ENCODE data around the gene WDR90. TPM values are rescaled to one million over a fixed set of nuclear protein-coding genes. Genes with fewer than 3 reads are reported as not detected.

Gene WDR90
- total and polyA plus RNA-seq, 10 of the 15 experiments (the other 5 are each of a cell fraction or from before 2014, with no cell fraction given), result 2.0 to 65.0 (median 16.7) TPM

DNA sequence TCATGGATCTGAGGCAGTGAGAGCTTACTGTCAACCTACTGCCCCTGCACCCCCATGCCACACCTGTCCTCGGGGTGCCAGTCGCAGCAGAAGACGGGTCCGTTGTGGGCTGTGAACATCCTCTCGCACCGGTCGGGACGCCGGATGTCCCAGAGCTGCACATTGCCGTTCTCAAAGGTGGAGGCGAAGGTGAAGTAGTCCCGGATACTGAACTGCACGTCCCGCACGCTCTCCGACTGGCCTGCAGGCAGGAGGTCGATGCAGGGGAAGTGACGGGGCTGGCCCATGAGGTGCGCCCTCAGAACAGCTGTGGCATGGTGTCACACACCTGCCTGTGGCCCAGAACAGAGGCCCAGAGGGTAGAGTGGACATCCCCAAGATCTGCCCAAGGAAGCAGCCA lies 38.3 kb downstream of the WDR90 start:
- Histone ChIP-seq H4K20me1 (ENCODE audit: control insufficient read depth, insufficient read depth) (no peaks in the 10 kb centered on the region), H3K4me2 (ENCODE audit: control insufficient read depth, insufficient read depth) (no peak overlapping the region), H3K36me3 (ENCODE audit: control insufficient read depth in 2 of 2, insufficient read depth in 2 of 2, low read length in 1 of 2) (peaks cover 6 to 9% of the 10 kb centered on the region in 2 experiments; a peak in 2 of 4 replicates), H2AFZ (ENCODE audit: control insufficient read depth, low read depth, low read length) (no peak overlapping the region), H3K9ac (ENCODE audit: control insufficient read depth, insufficient read depth, low read length) (no peak overlapping the region), H3K79me2 (ENCODE audit: control insufficient read depth, insufficient read depth, low read length) (peaks cover 20% of the 10 kb centered on the region), H3K27ac (ENCODE audit: control insufficient read depth, insufficient read depth) (no peak overlapping the region), H3K4me1 (ENCODE audit: control insufficient read depth, insufficient read depth, low read length) (peaks cover 12% of the 10 kb centered on the region), H3K9me3 (replicated peaks; ENCODE audit: control insufficient read depth, insufficient read depth, low read length) (no peaks in the 10 kb centered on the region; the same call in 2 of the 3 replicates), H3K27me3 (replicated peaks in 1 of 2; ENCODE audit: control insufficient read depth in 2 of 2, insufficient read depth in 2 of 2, low read length in 1 of 2) (no peaks in the 10 kb centered on the region), H3K4me3 (no peak overlapping the region)
- TF ChIP-seq, protein P1, sequence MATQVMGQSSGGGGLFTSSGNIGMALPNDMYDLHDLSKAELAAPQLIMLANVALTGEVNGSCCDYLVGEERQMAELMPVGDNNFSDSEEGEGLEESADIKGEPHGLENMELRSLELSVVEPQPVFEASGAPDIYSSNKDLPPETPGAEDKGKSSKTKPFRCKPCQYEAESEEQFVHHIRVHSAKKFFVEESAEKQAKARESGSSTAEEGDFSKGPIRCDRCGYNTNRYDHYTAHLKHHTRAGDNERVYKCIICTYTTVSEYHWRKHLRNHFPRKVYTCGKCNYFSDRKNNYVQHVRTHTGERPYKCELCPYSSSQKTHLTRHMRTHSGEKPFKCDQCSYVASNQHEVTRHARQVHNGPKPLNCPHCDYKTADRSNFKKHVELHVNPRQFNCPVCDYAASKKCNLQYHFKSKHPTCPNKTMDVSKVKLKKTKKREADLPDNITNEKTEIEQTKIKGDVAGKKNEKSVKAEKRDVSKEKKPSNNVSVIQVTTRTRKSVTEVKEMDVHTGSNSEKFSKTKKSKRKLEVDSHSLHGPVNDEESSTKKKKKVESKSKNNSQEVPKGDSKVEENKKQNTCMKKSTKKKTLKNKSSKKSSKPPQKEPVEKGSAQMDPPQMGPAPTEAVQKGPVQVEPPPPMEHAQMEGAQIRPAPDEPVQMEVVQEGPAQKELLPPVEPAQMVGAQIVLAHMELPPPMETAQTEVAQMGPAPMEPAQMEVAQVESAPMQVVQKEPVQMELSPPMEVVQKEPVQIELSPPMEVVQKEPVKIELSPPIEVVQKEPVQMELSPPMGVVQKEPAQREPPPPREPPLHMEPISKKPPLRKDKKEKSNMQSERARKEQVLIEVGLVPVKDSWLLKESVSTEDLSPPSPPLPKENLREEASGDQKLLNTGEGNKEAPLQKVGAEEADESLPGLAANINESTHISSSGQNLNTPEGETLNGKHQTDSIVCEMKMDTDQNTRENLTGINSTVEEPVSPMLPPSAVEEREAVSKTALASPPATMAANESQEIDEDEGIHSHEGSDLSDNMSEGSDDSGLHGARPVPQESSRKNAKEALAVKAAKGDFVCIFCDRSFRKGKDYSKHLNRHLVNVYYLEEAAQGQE (IDR thresholded peaks at IDR 0.05; ENCODE audit: low read depth, low read length), result no peak
- TF ChIP-seq HCFC1 (IDR thresholded peaks at IDR 0.05; ENCODE audit: low read length), result no peak
- TF ChIP-seq SP1 (IDR thresholded peaks at IDR 0.05; ENCODE audit: low read depth, low read length), result no peak
- no peak for TF ChIP-seq HDGF (IDR thresholded peaks at IDR 0.05)
- TF ChIP-seq RAD21 (IDR thresholded peaks at IDR 0.05; ENCODE audit: insufficient read depth, low read depth, low read length), result no peak
- no peak for TF ChIP-seq NFXL1 (IDR thresholded peaks at IDR 0.05; ENCODE audit: borderline replicate concordance)
- no peak for TF ChIP-seq USF2 (IDR thresholded peaks at IDR 0.05; ENCODE audit: borderline replicate concordance, low read depth, low read length)
- no peak for TF ChIP-seq SUPT20H (IDR thresholded peaks at IDR 0.05; ENCODE audit: borderline replicate concordance, control insufficient read depth, low read depth, low read length)
- no peak for TF ChIP-seq BCL11A (IDR thresholded peaks at IDR 0.05; ENCODE audit: low read depth, low read length)
- no peak for TF ChIP-seq SKIL (IDR thresholded peaks at IDR 0.05; ENCODE audit: low read depth, poor library complexity, severe bottlenecking)
- no peak for TF ChIP-seq ZNF384 (IDR thresholded peaks at IDR 0.05; ENCODE audit: borderline replicate concordance, low read depth, low read length)
- TF ChIP-seq SPI1 (IDR thresholded peaks at IDR 0.05; ENCODE audit: borderline replicate concordance, insufficient read depth, low read depth, low read length), result no peak
- TF ChIP-seq ZNF274 (IDR thresholded peaks at IDR 0.05; ENCODE audit: insufficient read depth, insufficient read length), result no peak
- TF ChIP-seq ZBTB33 (IDR thresholded peaks at IDR 0.05), result no peak
- no peak for TF ChIP-seq EED (IDR thresholded peaks at IDR 0.05; ENCODE audit: low read depth)
- no peak for TF ChIP-seq BRCA1 (IDR thresholded peaks at IDR 0.05; ENCODE audit: low read depth, low read length)
- ChIA-PET CTCF (no interaction called here), POLR2A (no interaction called here), SMC1A (ENCODE audit: uncharacterized antibody, unreplicated experiment) (no interaction called here), RAD21 (ENCODE audit: unreplicated experiment) (no interaction called here)
- 96% methylated on average over 19 of the region's 19 CpGs for WGBS (ENCODE audit: insufficient coverage, insufficient replicate concordance, low lambda C conversion rate, missing lambda C conversion rate)
- BruUV-seq (replicated peaks), result no TSS peak
- intact Hi-C loops (cut with micrococcal nuclease; ENCODE audit: unreplicated experiment) (no loop called here), in situ Hi-C loops (cut with MboI) (no loop called here)
- no peak for FAIRE-seq
- no peak for DNase-seq (ENCODE audit: low read depth, low spot score)
- ATAC-seq, result no peak
